Breast epithelium (tissue), 3 donors: ENCODE results near the gene DEFB121.

Experiments
- POLR2A ChIP-seq: fragments of 450-650 bp; IDR thresholded peaks from one replicate; pipeline ENCODE4 v1.6.1; 2016; ENCODE audit warnings: antibody characterized with exemption, mild to moderate bottlenecking, moderate library complexity
- POLR2AphosphoS5 ChIP-seq, 3 donors: sonication (generic); formaldehyde crosslinking; IDR thresholded peaks; one replicate each; pipeline ENCODE4 v1.6.1; 2017; ENCODE audit warnings: antibody characterized with exemption in 3 of 3
- TF ChIP-seq, protein P1 (sequence below), 3 donors: fragments of 450-650 bp; IDR thresholded peaks; one replicate each; pipeline ENCODE4 v1.5.1; 2016 to 2017; ENCODE audit warnings: antibody characterized with exemption in 3 of 3, mild to moderate bottlenecking in 3 of 3, moderate library complexity in 3 of 3

DNA sequence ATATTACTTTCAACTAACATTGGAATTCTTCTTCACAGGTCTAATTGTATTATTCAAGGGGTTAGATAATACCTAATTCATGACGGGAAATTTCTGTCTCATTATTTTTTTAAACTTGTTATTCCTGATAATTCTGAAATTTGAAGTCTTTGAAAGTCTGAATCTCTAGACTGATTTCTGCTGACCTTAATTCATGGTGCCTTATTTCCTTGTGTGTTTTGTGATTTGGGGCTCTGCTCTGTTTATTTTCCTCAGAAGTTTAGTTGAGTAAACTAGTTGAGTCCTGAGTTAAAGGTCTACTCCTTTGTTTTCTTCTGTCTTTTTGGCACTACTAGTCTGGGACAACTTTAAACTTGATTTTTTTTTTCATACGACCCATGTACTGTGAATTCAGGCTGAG, 31.7 kb downstream of the DEFB121 start:
- TF ChIP-seq, protein P1, sequence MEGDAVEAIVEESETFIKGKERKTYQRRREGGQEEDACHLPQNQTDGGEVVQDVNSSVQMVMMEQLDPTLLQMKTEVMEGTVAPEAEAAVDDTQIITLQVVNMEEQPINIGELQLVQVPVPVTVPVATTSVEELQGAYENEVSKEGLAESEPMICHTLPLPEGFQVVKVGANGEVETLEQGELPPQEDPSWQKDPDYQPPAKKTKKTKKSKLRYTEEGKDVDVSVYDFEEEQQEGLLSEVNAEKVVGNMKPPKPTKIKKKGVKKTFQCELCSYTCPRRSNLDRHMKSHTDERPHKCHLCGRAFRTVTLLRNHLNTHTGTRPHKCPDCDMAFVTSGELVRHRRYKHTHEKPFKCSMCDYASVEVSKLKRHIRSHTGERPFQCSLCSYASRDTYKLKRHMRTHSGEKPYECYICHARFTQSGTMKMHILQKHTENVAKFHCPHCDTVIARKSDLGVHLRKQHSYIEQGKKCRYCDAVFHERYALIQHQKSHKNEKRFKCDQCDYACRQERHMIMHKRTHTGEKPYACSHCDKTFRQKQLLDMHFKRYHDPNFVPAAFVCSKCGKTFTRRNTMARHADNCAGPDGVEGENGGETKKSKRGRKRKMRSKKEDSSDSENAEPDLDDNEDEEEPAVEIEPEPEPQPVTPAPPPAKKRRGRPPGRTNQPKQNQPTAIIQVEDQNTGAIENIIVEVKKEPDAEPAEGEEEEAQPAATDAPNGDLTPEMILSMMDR (IDR thresholded peaks at IDR 0.05): no peak
- TF ChIP-seq POLR2A: no peak
- no peak for TF ChIP-seq POLR2AphosphoS5 (IDR thresholded peaks at IDR 0.05)
